ENCODE data around the gene RGS14.

GRCh38 chr5:177403102-177403791 lies 45.5 kb downstream of the RGS14 start:
- no peak for TF ChIP-seq CTCF (conservative IDR thresholded peaks at IDR 0.05)
- peak; percentile 75; the same call in 1 of the 2 replicates for TF ChIP-seq ZFX (IDR thresholded peaks at IDR 0.05)

Data from C4-2B (cell line).